Measurements from ENCODE around the gene MPP3. TPM values are rescaled to one million over a fixed set of nuclear protein-coding genes. Genes with fewer than 3 reads are reported as not detected.
A peak's percentile ranks its signal among the peaks of the same experiment; 100 is the strongest.

The MPP3 gene
- total RNA-seq, 1 experiment from 2014 or later, result 19.9 TPM

DNA sequence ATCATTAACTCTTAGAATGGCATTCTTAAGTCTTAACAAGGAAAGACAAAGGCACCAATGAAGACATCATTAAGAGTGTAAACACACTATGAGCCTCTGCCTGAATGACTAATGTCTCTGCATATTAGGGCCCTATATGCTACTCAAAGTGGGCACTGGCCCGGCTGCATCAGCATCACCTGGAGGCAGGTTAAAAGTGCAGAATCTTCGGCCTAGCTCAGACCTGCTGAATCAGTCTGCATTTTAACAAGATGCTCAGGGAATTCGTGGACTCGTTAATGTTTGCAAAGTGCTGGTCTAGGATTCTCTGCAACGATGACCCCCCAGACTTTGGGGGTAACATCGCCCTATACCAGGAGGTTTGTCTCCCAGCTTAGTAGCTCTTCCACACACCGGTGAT, 6.7 kb downstream of the MPP3 start:
- BruUV-seq (replicated peaks), result no TSS peak
- Mint-ChIP-seq H3K27ac (ENCODE audit: unreplicated experiment) (no peak overlapping the region), H3K9me3 (ENCODE audit: low read depth, unreplicated experiment) (no peaks in the 10 kb centered on the region), H3K36me3 (ENCODE audit: insufficient read depth, unreplicated experiment) (peaks cover 22% of the 10 kb centered on the region), H3K27me3 (ENCODE audit: unreplicated experiment) (no peaks in the 10 kb centered on the region), H3K4me1 (ENCODE audit: low read depth, unreplicated experiment) (peaks cover 7% of the 10 kb centered on the region), H3K4me3 (ENCODE audit: low read depth, unreplicated experiment) (no peak overlapping the region)
- CTCF ChIA-PET, result interaction anchor here (0.5 kb wide), 1 partner anchor 991 kb away, joined by 3 read pairs; no protein-coding TSS in a partner anchor
- DNase-seq, result no peak
- TF ChIP-seq, protein P1, sequence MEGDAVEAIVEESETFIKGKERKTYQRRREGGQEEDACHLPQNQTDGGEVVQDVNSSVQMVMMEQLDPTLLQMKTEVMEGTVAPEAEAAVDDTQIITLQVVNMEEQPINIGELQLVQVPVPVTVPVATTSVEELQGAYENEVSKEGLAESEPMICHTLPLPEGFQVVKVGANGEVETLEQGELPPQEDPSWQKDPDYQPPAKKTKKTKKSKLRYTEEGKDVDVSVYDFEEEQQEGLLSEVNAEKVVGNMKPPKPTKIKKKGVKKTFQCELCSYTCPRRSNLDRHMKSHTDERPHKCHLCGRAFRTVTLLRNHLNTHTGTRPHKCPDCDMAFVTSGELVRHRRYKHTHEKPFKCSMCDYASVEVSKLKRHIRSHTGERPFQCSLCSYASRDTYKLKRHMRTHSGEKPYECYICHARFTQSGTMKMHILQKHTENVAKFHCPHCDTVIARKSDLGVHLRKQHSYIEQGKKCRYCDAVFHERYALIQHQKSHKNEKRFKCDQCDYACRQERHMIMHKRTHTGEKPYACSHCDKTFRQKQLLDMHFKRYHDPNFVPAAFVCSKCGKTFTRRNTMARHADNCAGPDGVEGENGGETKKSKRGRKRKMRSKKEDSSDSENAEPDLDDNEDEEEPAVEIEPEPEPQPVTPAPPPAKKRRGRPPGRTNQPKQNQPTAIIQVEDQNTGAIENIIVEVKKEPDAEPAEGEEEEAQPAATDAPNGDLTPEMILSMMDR (IDR thresholded peaks at IDR 0.05; ENCODE audit: unreplicated experiment), result no peak
- intact Hi-C loops (cut with micrococcal nuclease; ENCODE audit: unreplicated experiment), result no loop called here

DNA sequence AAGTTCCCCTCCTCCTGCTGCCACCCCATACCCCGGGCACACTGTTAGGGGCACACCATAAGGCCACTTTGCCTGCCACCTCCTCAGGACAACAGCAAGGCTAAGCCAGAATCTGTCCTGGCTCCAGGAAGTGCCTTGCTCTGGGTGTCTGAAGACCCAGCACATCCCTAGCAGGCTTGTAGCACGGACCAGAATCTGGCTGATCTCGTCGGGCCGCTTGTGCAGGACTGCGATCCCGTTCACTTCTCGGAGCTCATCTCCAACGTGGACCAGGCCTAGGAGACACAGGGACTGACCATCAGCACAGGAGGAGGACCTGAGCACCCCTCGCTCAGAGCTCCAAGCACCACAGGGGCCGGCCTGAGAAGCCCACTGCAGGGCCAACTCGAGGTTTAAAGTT, 7.4 kb downstream of the MPP3 start:
- intact Hi-C loops (cut with micrococcal nuclease; ENCODE audit: unreplicated experiment), result no loop called here
- H3K4me3 Mint-ChIP-seq (ENCODE audit: low read depth, unreplicated experiment), result no peak overlapping the region
- H3K36me3 Mint-ChIP-seq (ENCODE audit: insufficient read depth, unreplicated experiment), result peaks cover 16% of the 10 kb centered on the region
- no peak overlapping the region for H3K27ac Mint-ChIP-seq (ENCODE audit: unreplicated experiment)
- no TSS peak for BruUV-seq (replicated peaks)
- H3K9me3 Mint-ChIP-seq (ENCODE audit: low read depth, unreplicated experiment), result no peaks in the 10 kb centered on the region
- H3K27me3 Mint-ChIP-seq (ENCODE audit: unreplicated experiment), result no peaks in the 10 kb centered on the region
- CTCF ChIA-PET, result interaction anchor here (0.5 kb wide), 1 partner anchor 991 kb away, joined by 3 read pairs; no protein-coding TSS in a partner anchor
- DNase-seq, result no peak
- H3K4me1 Mint-ChIP-seq (ENCODE audit: low read depth, unreplicated experiment), result peaks cover 7% of the 10 kb centered on the region
- TF ChIP-seq, protein P1 (IDR thresholded peaks at IDR 0.05; ENCODE audit: unreplicated experiment), result no peak

DNA sequence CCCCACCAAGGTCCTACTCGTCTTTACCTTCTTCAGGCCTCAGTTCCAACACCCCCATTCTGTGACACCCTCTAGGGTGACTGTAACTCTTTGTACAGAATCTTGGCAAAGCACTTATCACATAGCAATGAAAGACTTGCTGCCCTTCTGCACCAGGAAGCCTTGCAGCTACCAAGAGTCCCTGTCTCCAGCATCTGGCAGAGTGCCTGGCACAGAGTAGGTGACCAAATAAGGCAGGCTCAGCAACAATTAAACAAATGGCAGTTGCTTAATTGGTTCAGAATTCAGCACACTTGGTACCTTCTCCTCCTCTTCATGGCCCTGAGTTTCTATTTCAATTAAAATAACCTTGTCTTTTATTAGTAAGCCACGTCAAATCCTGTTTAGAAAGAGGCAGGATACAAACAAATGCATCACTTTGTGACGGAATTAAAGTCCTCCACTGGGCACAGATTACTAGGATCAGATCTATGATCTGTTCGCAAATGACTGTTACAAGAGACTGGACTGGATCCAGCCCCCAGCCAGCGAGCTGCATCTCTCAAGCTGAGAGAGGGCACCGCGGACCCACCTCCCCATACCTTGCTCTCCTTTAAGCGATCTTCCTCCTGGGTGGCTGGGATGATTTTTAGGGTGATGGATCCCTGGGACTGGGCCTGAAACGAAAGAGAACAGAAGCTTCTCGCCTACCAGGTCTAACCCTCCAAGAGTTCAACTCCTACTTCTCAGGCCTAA, 9.4 kb downstream of the MPP3 start:
- no TSS peak for BruUV-seq (replicated peaks)
- no peaks in the 10 kb centered on the region for H3K9me3 Mint-ChIP-seq (ENCODE audit: low read depth, unreplicated experiment)
- TF ChIP-seq, protein P1 (IDR thresholded peaks at IDR 0.05; ENCODE audit: unreplicated experiment), result no peak
- H3K27ac Mint-ChIP-seq (ENCODE audit: unreplicated experiment), result no peak overlapping the region
- H3K36me3 Mint-ChIP-seq (ENCODE audit: insufficient read depth, unreplicated experiment), result peaks cover 7% of the 10 kb centered on the region
- no peak overlapping the region for H3K4me3 Mint-ChIP-seq (ENCODE audit: low read depth, unreplicated experiment)
- no peaks in the 10 kb centered on the region for H3K27me3 Mint-ChIP-seq (ENCODE audit: unreplicated experiment)
- peak; percentile 18 for DNase-seq
- H3K4me1 Mint-ChIP-seq (ENCODE audit: low read depth, unreplicated experiment), result peaks cover 7% of the 10 kb centered on the region
- CTCF ChIA-PET, result no interaction called here
- intact Hi-C loops (cut with micrococcal nuclease; ENCODE audit: unreplicated experiment), result no loop called here

DNA sequence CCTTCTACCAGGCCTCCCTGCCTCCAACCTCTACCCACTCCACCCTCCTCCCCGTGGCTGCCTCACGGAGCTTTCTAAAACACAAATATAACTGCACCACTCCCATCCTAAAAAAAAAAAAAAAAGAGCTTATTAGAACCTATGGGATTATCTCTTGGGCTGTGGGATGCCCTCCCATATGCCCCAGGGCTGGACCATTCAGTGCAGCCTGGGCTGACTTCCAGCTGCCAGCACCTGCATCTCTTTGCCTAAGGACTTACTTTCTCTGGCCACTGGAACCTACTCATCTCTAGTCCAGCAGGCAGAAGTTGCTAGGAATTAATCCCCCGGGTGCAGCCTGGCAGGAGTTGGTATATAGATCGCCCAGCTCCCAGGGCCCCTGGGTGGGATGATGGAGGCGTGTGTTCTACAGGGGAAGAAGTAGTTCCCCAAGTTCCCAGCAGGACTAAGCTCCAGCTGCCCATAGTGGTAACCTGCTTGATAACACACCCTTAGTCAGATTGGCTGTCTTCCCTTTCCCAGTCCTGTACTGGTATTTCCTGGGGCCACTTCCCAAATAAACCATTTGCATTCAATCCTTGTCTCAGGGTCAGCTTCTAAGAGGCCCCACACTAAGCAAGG, 10.3 kb downstream of the MPP3 start:
- H3K4me3 Mint-ChIP-seq (ENCODE audit: low read depth, unreplicated experiment), result no peak overlapping the region
- DNase-seq, result no peak
- peaks cover 7% of the 10 kb centered on the region for H3K36me3 Mint-ChIP-seq (ENCODE audit: insufficient read depth, unreplicated experiment)
- H3K27ac Mint-ChIP-seq (ENCODE audit: unreplicated experiment), result no peak overlapping the region
- intact Hi-C loops (cut with micrococcal nuclease; ENCODE audit: unreplicated experiment), result no loop called here
- TF ChIP-seq, protein P1 (IDR thresholded peaks at IDR 0.05; ENCODE audit: unreplicated experiment), result no peak
- no peaks in the 10 kb centered on the region for H3K9me3 Mint-ChIP-seq (ENCODE audit: low read depth, unreplicated experiment)
- CTCF ChIA-PET, result no interaction called here
- no peaks in the 10 kb centered on the region for H3K27me3 Mint-ChIP-seq (ENCODE audit: unreplicated experiment)
- no TSS peak for BruUV-seq (replicated peaks)
- H3K4me1 Mint-ChIP-seq (ENCODE audit: low read depth, unreplicated experiment), result peaks cover 7% of the 10 kb centered on the region

All from Calu3 (cell line).